ENCODE results near the gene SLC38A11. TPM values are rescaled to one million over a fixed set of nuclear protein-coding genes. Genes with fewer than 3 reads are reported as not detected.
A peak's percentile ranks its signal among the peaks of the same experiment; 100 is the strongest.

The SLC38A11 gene
- total RNA-seq, 1 experiment from 2014 or later = not detected

- Histone ChIP-seq H3K4me3 (no peak overlapping the region), H4K20me1 (ENCODE audit: insufficient read depth) (no peaks in the 10 kb centered on the region), H3K36me3 (ENCODE audit: low read depth) (no peaks in the 10 kb centered on the region), H3F3A (ENCODE audit: insufficient read depth, low read depth) (no peaks in the 10 kb centered on the region), H3K27me3 (ENCODE audit: insufficient read depth, low read depth) (no peaks in the 10 kb centered on the region), H3K4me2 (no peak overlapping the region), H3K9me3 (ENCODE audit: insufficient read depth, low read depth) (no peaks in the 10 kb centered on the region), H3K9me2 (ENCODE audit: insufficient read depth) (no peaks in the 10 kb centered on the region), H2AFZ (no peak overlapping the region), H3K4me1 (replicated peaks; ENCODE audit: insufficient read depth) (peaks cover 10% of the 10 kb centered on the region; the same call in 1 of the 2 replicates), H3K79me2 (ENCODE audit: low read depth) (no peaks in the 10 kb centered on the region), H3K27ac (no peak overlapping the region)
- DNase-seq = no peak
- POLR2A ChIA-PET (ENCODE audit: unreplicated experiment) = no interaction called here
- CTCF ChIA-PET = no interaction called here
- intact Hi-C loops (cut with micrococcal nuclease; ENCODE audit: unreplicated experiment) = no loop called here
- TF ChIP-seq, protein P1, sequence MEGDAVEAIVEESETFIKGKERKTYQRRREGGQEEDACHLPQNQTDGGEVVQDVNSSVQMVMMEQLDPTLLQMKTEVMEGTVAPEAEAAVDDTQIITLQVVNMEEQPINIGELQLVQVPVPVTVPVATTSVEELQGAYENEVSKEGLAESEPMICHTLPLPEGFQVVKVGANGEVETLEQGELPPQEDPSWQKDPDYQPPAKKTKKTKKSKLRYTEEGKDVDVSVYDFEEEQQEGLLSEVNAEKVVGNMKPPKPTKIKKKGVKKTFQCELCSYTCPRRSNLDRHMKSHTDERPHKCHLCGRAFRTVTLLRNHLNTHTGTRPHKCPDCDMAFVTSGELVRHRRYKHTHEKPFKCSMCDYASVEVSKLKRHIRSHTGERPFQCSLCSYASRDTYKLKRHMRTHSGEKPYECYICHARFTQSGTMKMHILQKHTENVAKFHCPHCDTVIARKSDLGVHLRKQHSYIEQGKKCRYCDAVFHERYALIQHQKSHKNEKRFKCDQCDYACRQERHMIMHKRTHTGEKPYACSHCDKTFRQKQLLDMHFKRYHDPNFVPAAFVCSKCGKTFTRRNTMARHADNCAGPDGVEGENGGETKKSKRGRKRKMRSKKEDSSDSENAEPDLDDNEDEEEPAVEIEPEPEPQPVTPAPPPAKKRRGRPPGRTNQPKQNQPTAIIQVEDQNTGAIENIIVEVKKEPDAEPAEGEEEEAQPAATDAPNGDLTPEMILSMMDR (conservative IDR thresholded peaks at IDR 0.05) = no peak
- TF ChIP-seq EZH2 (IDR thresholded peaks at IDR 0.05; ENCODE audit: low read depth) = no peak
- BruUV-seq (replicated peaks) = no TSS peak
These were observed 50.0 kb downstream of the SLC38A11 start for GRCh38 chr2:164905307-164905706.

DNA sequence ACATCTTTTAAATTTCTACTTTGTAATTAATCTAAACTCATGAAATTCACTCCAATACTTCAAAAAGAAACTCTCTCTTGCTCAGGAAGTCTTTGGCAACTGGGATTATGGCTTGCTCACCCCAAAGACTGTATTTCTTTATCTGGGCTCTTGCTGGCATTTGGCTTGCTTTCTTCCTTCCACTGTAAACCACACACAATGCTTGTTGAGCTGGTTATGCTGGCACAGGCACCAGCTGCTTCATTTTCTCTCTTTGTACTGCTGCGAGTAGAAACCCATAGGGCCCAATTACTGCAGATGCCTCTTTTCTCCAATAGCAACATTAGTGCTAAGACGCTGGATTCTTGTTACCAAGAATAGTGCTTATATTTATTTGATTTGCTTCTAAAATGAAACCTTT lies 51.4 kb downstream of the SLC38A11 start:
- no peaks in the 10 kb centered on the region for H3K9me2 ChIP-seq (ENCODE audit: insufficient read depth)
- no peak overlapping the region for H3K4me2 ChIP-seq
- intact Hi-C loops (cut with micrococcal nuclease; ENCODE audit: unreplicated experiment) = no loop called here
- H3F3A ChIP-seq (ENCODE audit: insufficient read depth, low read depth) = no peaks in the 10 kb centered on the region
- no peaks in the 10 kb centered on the region for H3K4me1 ChIP-seq (replicated peaks; ENCODE audit: insufficient read depth)
- DNase-seq = peak in 1 of 2 experiments; percentile 34
- no peaks in the 10 kb centered on the region for H3K9me3 ChIP-seq (ENCODE audit: insufficient read depth, low read depth)
- H3K79me2 ChIP-seq (ENCODE audit: low read depth) = no peaks in the 10 kb centered on the region
- ChIA-PET POLR2A (ENCODE audit: unreplicated experiment) (interaction anchor here (0.7 kb wide), 1 partner anchor 78 kb away, joined by 6 read pairs; no protein-coding TSS in a partner anchor), CTCF (interaction anchor here (1.0 kb wide), 1 partner anchor 10 kb away, joined by 3 read pairs; no protein-coding TSS in a partner anchor)
- H3K27me3 ChIP-seq (ENCODE audit: insufficient read depth, low read depth) = no peaks in the 10 kb centered on the region
- H4K20me1 ChIP-seq (ENCODE audit: insufficient read depth) = no peaks in the 10 kb centered on the region
- H2AFZ ChIP-seq = 0 out of 2 replicates have a peak overlapping the region, but pooled peaks have one; percentile 11
- TF ChIP-seq EZH2 (IDR thresholded peaks at IDR 0.05; ENCODE audit: low read depth) = no peak
- TF ChIP-seq, protein P1 (conservative IDR thresholded peaks at IDR 0.05) = no peak
- no TSS peak for BruUV-seq (replicated peaks)
- H3K4me3 ChIP-seq = no peak overlapping the region
- no peak overlapping the region for H3K27ac ChIP-seq
- no peaks in the 10 kb centered on the region for H3K36me3 ChIP-seq (ENCODE audit: low read depth)

DNA sequence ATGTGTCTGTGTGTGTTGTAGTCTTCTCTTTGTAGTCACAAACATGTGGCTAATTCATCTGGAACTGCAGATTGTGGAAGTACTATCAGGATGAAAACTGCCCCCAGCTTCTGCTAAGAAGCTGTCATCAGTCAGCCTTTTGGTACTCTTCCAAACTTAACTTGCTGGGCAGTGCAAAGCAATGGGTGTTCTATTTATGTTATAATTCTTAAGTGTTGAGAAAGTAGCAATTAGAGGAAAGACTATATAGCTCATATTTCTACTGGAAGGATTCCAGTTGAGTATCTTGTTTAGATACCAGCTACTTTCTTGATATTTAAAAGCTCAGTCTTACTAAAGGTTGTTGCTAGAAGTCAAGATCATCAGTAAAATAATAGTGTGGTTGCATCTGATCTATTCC lies 52.1 kb downstream of the SLC38A11 start:
- H2AFZ ChIP-seq = 0 out of 2 replicates have a peak overlapping the region, but pooled peaks have one; percentile 11
- POLR2A ChIA-PET (ENCODE audit: unreplicated experiment) = no interaction called here

More for the DNA sequence above, 52.1 kb downstream of the SLC38A11 start:
- Histone ChIP-seq H3K79me2 (ENCODE audit: low read depth) (no peaks in the 10 kb centered on the region), H3K27me3 (ENCODE audit: insufficient read depth, low read depth) (no peaks in the 10 kb centered on the region), H3K4me3 (no peak overlapping the region), H3K4me1 (replicated peaks; ENCODE audit: insufficient read depth) (no peaks in the 10 kb centered on the region), H3K27ac (no peak overlapping the region), H3F3A (ENCODE audit: insufficient read depth, low read depth) (no peaks in the 10 kb centered on the region), H3K36me3 (ENCODE audit: low read depth) (no peaks in the 10 kb centered on the region), H3K9me3 (ENCODE audit: insufficient read depth, low read depth) (no peaks in the 10 kb centered on the region), H4K20me1 (ENCODE audit: insufficient read depth) (no peaks in the 10 kb centered on the region), H3K9me2 (ENCODE audit: insufficient read depth) (no peaks in the 10 kb centered on the region), H3K4me2 (no peak overlapping the region)
- no TSS peak for BruUV-seq (replicated peaks)
- intact Hi-C loops (cut with micrococcal nuclease; ENCODE audit: unreplicated experiment) = no loop called here
- CTCF ChIA-PET = interaction anchor here (1.0 kb wide), 1 partner anchor 11 kb away, joined by 3 read pairs; no protein-coding TSS in a partner anchor
- DNase-seq = peak in 1 of 2 experiments; percentile 33
- TF ChIP-seq, protein P1 (conservative IDR thresholded peaks at IDR 0.05) = no peak
- no peak for TF ChIP-seq EZH2 (IDR thresholded peaks at IDR 0.05; ENCODE audit: low read depth)

Data from PC-9 (cell line).